Measurements from ENCODE around the gene UNC45A.
"Not testable (repeated sequence)": the region's sequence is repeated elsewhere in the genome, so short reads cannot be mapped to it uniquely, and the experiment has no call there.

The UNC45A gene

GRCh38 chr15:90903733-90904536 is 31.1 kb upstream of the UNC45A start:
- no peak for DNase-seq

GRCh38 chr15:90904746-90905145 is 30.3 kb upstream of the UNC45A start:
- DNase-seq, result no peak

GRCh38 chr15:90905306-90906180 is 29.5 kb upstream of the UNC45A start:
- no peak for DNase-seq

GRCh38 chr15:90906181-90906849 is 28.8 kb upstream of the UNC45A start:
- DNase-seq, result no peak

GRCh38 chr15:90907051-90907660 is 27.9 kb upstream of the UNC45A start:
- DNase-seq, result no peak

- no peak for DNase-seq
Observed at GRCh38 chr15:90907838-90908507, 27.1 kb upstream of the UNC45A start.

- DNase-seq, result not testable (repeated sequence)
Observed at GRCh38 chr15:90909449-90909848, 25.6 kb upstream of the UNC45A start.

- no peak for DNase-seq
Observed at GRCh38 chr15:90909976-90910375, 25.1 kb upstream of the UNC45A start.

- no peak for DNase-seq
Observed at GRCh38 chr15:90910441-90911301, 24.4 kb upstream of the UNC45A start.

- DNase-seq, result no peak
Observed at GRCh38 chr15:90911302-90911623, 23.8 kb upstream of the UNC45A start.

GRCh38 chr15:90911906-90912769 is 22.9 kb upstream of the UNC45A start:
- no peak for DNase-seq

GRCh38 chr15:90912770-90913075 is 22.4 kb upstream of the UNC45A start:
- DNase-seq, result no peak

- DNase-seq, result no peak
Observed at GRCh38 chr15:90913398-90913944, 21.6 kb upstream of the UNC45A start.

- no peak for DNase-seq
Observed at GRCh38 chr15:90914305-90915080, 20.6 kb upstream of the UNC45A start.

GRCh38 chr15:90915216-90915807 is 19.8 kb upstream of the UNC45A start:
- no peak for DNase-seq

GRCh38 chr15:90915808-90916440 is 19.2 kb upstream of the UNC45A start:
- DNase-seq, result no peak

- DNase-seq, result no peak
Observed at GRCh38 chr15:90916461-90916860, 18.6 kb upstream of the UNC45A start.

GRCh38 chr15:90917569-90917968 is 17.5 kb upstream of the UNC45A start:
- no peak for DNase-seq
